Kidney (tissue), 14 donors: ENCODE results near the gene SEMA4G. TPM values are rescaled to one million over a fixed set of nuclear protein-coding genes. Genes with fewer than 3 reads are reported as not detected.
A peak's percentile ranks its signal among the peaks of the same experiment; 100 is the strongest.

Experiments
- DNase-seq, 5 donors: peaks; one replicate each; pipeline ENCODE4 v3.0.0-alpha.2; 2013 to 2020
- FAIRE-seq: peaks from 2 replicates; lab custom pipeline; 2012; peaks lifted over from hg19 to GRCh38; lab: Jason Lieb, UNC
- H3K27ac ChIP-seq, 2 donors: one replicate each; pipeline ENCODE4 v1.7.0; 2013; ENCODE audit warnings: low read depth in 2 of 2, low read length in 2 of 2, inconsistent platforms in 1 of 2
- H3K27me3 ChIP-seq: one replicate; pipeline ENCODE4 v1.7.1; 2013; ENCODE audit warnings: low read length, inconsistent platforms; ENCODE audit not compliant: control insufficient read depth, insufficient read depth
- H3K36me3 ChIP-seq, 3 donors: one replicate each; pipeline versions ENCODE4 v1.7.0 to v1.7.1; 2013; ENCODE audit warnings: low read length in 3 of 3, control low read depth in 1 of 3, inconsistent platforms in 1 of 3; ENCODE audit not compliant: insufficient read depth in 3 of 3, control insufficient read depth in 2 of 3
- H3K4me1 ChIP-seq, 3 donors: one replicate each; pipeline versions ENCODE4 v1.7.0 to v1.7.1; 2013; ENCODE audit warnings: low read length in 3 of 3, inconsistent platforms in 1 of 3, low read depth in 1 of 3; ENCODE audit not compliant: control insufficient read depth in 2 of 3, insufficient read depth in 2 of 3
- H3K4me3 ChIP-seq, 3 donors: one replicate each; pipeline versions ENCODE4 v1.7.0 to v1.8.1; 2013; ENCODE audit warnings: low read length in 3 of 3, control low read depth in 1 of 3, inconsistent platforms in 1 of 3
- H3K9ac ChIP-seq, 3 donors: one replicate each; pipeline versions ENCODE4 v1.7.0 to v1.7.1; 2013; ENCODE audit warnings: low read length in 3 of 3, control low read depth in 1 of 3, inconsistent platforms in 1 of 3
- H3K9me3 ChIP-seq, 3 donors: one replicate each; pipeline versions ENCODE4 v1.7.0 to v1.7.1; 2013; ENCODE audit warnings: low read length in 3 of 3, control low read depth in 1 of 3, inconsistent platforms in 1 of 3; ENCODE audit not compliant: control insufficient read depth in 2 of 3, insufficient read depth in 1 of 3
- CTCF ChIP-seq: IDR thresholded peaks from 3 replicates; pipeline ENCODE4 v1.5.1; 2012; ENCODE audit warnings: mild to moderate bottlenecking, moderate library complexity, borderline replicate concordance; ENCODE audit not compliant: insufficient read depth; ENCODE audit errors: extremely low read depth
- intact Hi-C: fragments of 100-400 bp; cut with DNase I; formaldehyde crosslinking; loops from one replicate; pipeline ENCODE4 v1.11.1; 2022
- polyA plus RNA-seq: library from polyadenylated mRNA; stranded (reverse); fragments of 350-450 nt; fragmentation: Illumina TruSeq; extraction: RNeasy Lipid Tissue Mini Kit (QIAGEN cat#74804); gene quantifications from one replicate; pipeline ENCODE4 v1.2.3, GENCODE V29; 2014; ENCODE audit warnings: low read depth, low replicate concordance; ENCODE audit not compliant: insufficient read depth
- total RNA-seq: library from RNA; stranded (reverse); fragmentation: NEBNext Ultra II Directional; extraction: Animal tissue kit (Norgen Biotek cat#: 25700); gene quantifications from one replicate; pipeline ENCODE4 v1.2.1, GENCODE V29; 2021
- donor health status: control.
- donor health status: control.
- donor health status: control.
- donor health status: control.
- donor health status: control.
- donor health status: DM: yes; HTN: yes; CAD: no.
- donor health status: Normal renal cell carcinoma (clear cell type).

SEMA4G gene
- total and polyA plus RNA-seq, 2 donors from 2014 or later: 6.1 to 23.5 TPM

GRCh38 chr10:100989088-100989487, 19.8 kb downstream of the SEMA4G start:
- Histone ChIP-seq H3K9me3 (no peaks in the 10 kb centered on the region), H3K9ac (no peak overlapping the region), H3K27me3 (no peaks in the 10 kb centered on the region), H3K36me3 (peaks cover 5 to 18% (median 10%) of the 10 kb centered on the region in 3 donors), H3K4me3 (no peak overlapping the region), H3K4me1 (peaks cover 4 to 21% (median 20%) of the 10 kb centered on the region in 3 donors), H3K27ac (no peak overlapping the region)
- DNase-seq (peak in 1 of 5 donors; percentile 52), FAIRE-seq (no peak)
- intact Hi-C loops: no loop called here
- no peak for TF ChIP-seq CTCF

- intact Hi-C loops: no loop called here
- DNase-seq (peak in 3 of 5 donors; percentile 36 to 81 (median 67)), FAIRE-seq (no peak)
- TF ChIP-seq CTCF: peak; percentile 76
- Histone ChIP-seq H3K9me3 (no peaks in the 10 kb centered on the region), H3K27ac (no peak overlapping the region), H3K4me3 (no peak overlapping the region), H3K9ac (no peak overlapping the region), H3K4me1 (peaks cover 0 to 12% (median 4%) of the 10 kb centered on the region in 3 donors), H3K36me3 (peaks cover 5 to 12% (median 11%) of the 10 kb centered on the region in 3 donors), H3K27me3 (no peaks in the 10 kb centered on the region)
Observed at GRCh38 chr10:100993986-100994708, 24.8 kb downstream of the SEMA4G start.

GRCh38 chr10:100995181-100995580, 25.9 kb downstream of the SEMA4G start:
- peaks cover 0 to 14% (median 4%) of the 10 kb centered on the region in 3 donors for H3K4me1 ChIP-seq
- no peaks in the 10 kb centered on the region for H3K27me3 ChIP-seq
- H3K9ac ChIP-seq: no peak overlapping the region
- TF ChIP-seq CTCF: no peak
- peaks cover 5 to 12% (median 11%) of the 10 kb centered on the region in 3 donors for H3K36me3 ChIP-seq
- DNase-seq (peak in 1 of 5 donors; percentile 50), FAIRE-seq (no peak)
- no peak overlapping the region for H3K27ac ChIP-seq
- H3K9me3 ChIP-seq: no peaks in the 10 kb centered on the region
- intact Hi-C loops: no loop called here
- H3K4me3 ChIP-seq: no peak overlapping the region
